Activated CD8-positive, alpha-beta T cell treated with anti-CD3 and anti-CD28 coated beads, Interleukin-2, amount 10 ng/mL, durations not matched to agents 7 days and 5 days (primary cell): ENCODE measurements around the gene SLC38A10. TPM values are rescaled to one million over a fixed set of nuclear protein-coding genes. Genes with fewer than 3 reads are reported as not detected.
"Not testable (repeated sequence)": the region's sequence is repeated elsewhere in the genome, so short reads cannot be mapped to it uniquely, and the experiment has no call there.

Experiments
- ATAC-seq: fragments of 150-1000 bp; cut with Tn5 transposase; one replicate; pipeline ENCODE4 v1.10.0; 2021; ENCODE audit warnings: moderate library complexity
- CTCF ChIA-PET: fragments of 350-600 bp; sonication (Branson Sonifier 250); formaldehyde crosslinking; loops from one replicate; lab custom pipeline; 2021; ENCODE audit warnings: antibody characterized with exemption; lab: Charles Lee
- POLR2A ChIA-PET: fragments of 350-600 bp; sonication (Branson Sonifier 250); formaldehyde crosslinking; loops from one replicate; lab custom pipeline; 2021; ENCODE audit warnings: antibody characterized with exemption; lab: Charles Lee
- DNase-seq: peaks from one replicate; pipeline ENCODE4 v3.0.0-alpha.2; 2020
- H3K27ac Mint-ChIP-seq: one replicate; pipeline ENCODE4 v1.8.0; 2021; ENCODE audit warnings: mild to moderate bottlenecking, mixed read lengths
- H3K27me3 Mint-ChIP-seq: one replicate; pipeline ENCODE4 v1.8.0; 2021; ENCODE audit warnings: low read depth, mixed read lengths
- H3K36me3 Mint-ChIP-seq: one replicate; pipeline ENCODE4 v1.8.0; 2021; ENCODE audit warnings: low read depth, mixed read lengths
- H3K4me1 Mint-ChIP-seq: one replicate; pipeline ENCODE4 v1.8.0; 2021; ENCODE audit warnings: low read depth, mixed read lengths
- H3K4me3 Mint-ChIP-seq: one replicate; pipeline ENCODE4 v1.8.0; 2021; ENCODE audit warnings: mild to moderate bottlenecking, mixed read lengths
- H3K9me3 Mint-ChIP-seq: one replicate; pipeline ENCODE4 v1.8.0; 2022; ENCODE audit warnings: mixed read lengths; ENCODE audit not compliant: insufficient read depth
- total RNA-seq, 2 experiments: library from RNA; stranded (reverse); gene quantifications; one replicate each; pipeline ENCODE4 v1.2.3, GENCODE V29; 2021

The SLC38A10 gene
- total RNA-seq, 2 experiments from 2014 or later = 78.5 to 83.5 TPM

GRCh38 chr17:81232616-81233241 is 62.4 kb downstream of the SLC38A10 start:
- no peak overlapping the region for H3K4me3 Mint-ChIP-seq
- ChIA-PET POLR2A (no interaction called here), CTCF (no interaction called here)
- H3K27me3 Mint-ChIP-seq = no peaks in the 10 kb centered on the region
- ATAC-seq (no peak), DNase-seq (no peak)
- no peak overlapping the region for H3K27ac Mint-ChIP-seq
- peaks cover 18% of the 10 kb centered on the region for H3K4me1 Mint-ChIP-seq
- peaks cover 21% of the 10 kb centered on the region for H3K36me3 Mint-ChIP-seq
- no peaks in the 10 kb centered on the region for H3K9me3 Mint-ChIP-seq

- Mint-ChIP-seq H3K27ac (no peak overlapping the region), H3K9me3 (no peaks in the 10 kb centered on the region), H3K4me3 (no peak overlapping the region), H3K4me1 (peaks cover 15% of the 10 kb centered on the region), H3K36me3 (peaks cover 24% of the 10 kb centered on the region), H3K27me3 (no peaks in the 10 kb centered on the region)
- DNase-seq (no peak), ATAC-seq (no peak)
- ChIA-PET POLR2A (interaction anchor here (0.6 kb wide), 1 partner anchor 1372 kb away, joined by 3 read pairs; no protein-coding TSS in a partner anchor), CTCF (no interaction called here)
These were observed 63.1 kb downstream of the SLC38A10 start for GRCh38 chr17:81231766-81232581.

GRCh38 chr17:81231121-81231645 is 63.9 kb downstream of the SLC38A10 start:
- Mint-ChIP-seq H3K27ac (no peak overlapping the region), H3K4me1 (peaks cover 14% of the 10 kb centered on the region), H3K36me3 (peaks cover 24% of the 10 kb centered on the region), H3K4me3 (no peak overlapping the region), H3K27me3 (no peaks in the 10 kb centered on the region), H3K9me3 (no peaks in the 10 kb centered on the region)
- DNase-seq (no peak), ATAC-seq (no peak)
- ChIA-PET POLR2A (no interaction called here), CTCF (no interaction called here)

- ATAC-seq = no peak
- peaks cover 24% of the 10 kb centered on the region for H3K36me3 Mint-ChIP-seq
- H3K27me3 Mint-ChIP-seq = no peaks in the 10 kb centered on the region
- no peak for DNase-seq
- no peak overlapping the region for H3K4me3 Mint-ChIP-seq
- H3K4me1 Mint-ChIP-seq = peaks cover 10% of the 10 kb centered on the region
- H3K27ac Mint-ChIP-seq = no peak overlapping the region
- ChIA-PET CTCF (no interaction called here), POLR2A (interaction anchor here (1.0 kb wide), 1 partner anchor 9 kb away, joined by 4 read pairs; the partner anchor contains the start of genes NDUFAF8 and TEPSIN)
- H3K9me3 Mint-ChIP-seq = no peaks in the 10 kb centered on the region
These were observed 64.9 kb downstream of the SLC38A10 start for GRCh38 chr17:81230043-81230820.

- CTCF ChIA-PET = no interaction called here
- Mint-ChIP-seq H3K36me3 (peaks cover 24% of the 10 kb centered on the region), H3K27ac (no peak overlapping the region), H3K9me3 (no peaks in the 10 kb centered on the region), H3K27me3 (no peaks in the 10 kb centered on the region), H3K4me3 (no peak overlapping the region), H3K4me1 (peaks cover 10% of the 10 kb centered on the region)
- POLR2A ChIA-PET = no interaction called here
- no peak for DNase-seq
- ATAC-seq = no peak
These were observed 65.5 kb downstream of the SLC38A10 start for GRCh38 chr17:81229666-81229920.

- Mint-ChIP-seq H3K9me3 (no peaks in the 10 kb centered on the region), H3K27ac (no peak overlapping the region), H3K4me1 (peaks cover 10% of the 10 kb centered on the region), H3K4me3 (no peak overlapping the region), H3K36me3 (peaks cover 24% of the 10 kb centered on the region), H3K27me3 (no peaks in the 10 kb centered on the region)
- POLR2A ChIA-PET = no interaction called here
- ATAC-seq = no peak
- no peak for DNase-seq
- CTCF ChIA-PET = interaction anchor here (1.1 kb wide), 1 partner anchor 10 kb away, joined by 3 read pairs; the partner anchor contains the start of genes NDUFAF8 and TEPSIN
These were observed 66.1 kb downstream of the SLC38A10 start for GRCh38 chr17:81228834-81229665.

GRCh38 chr17:81228420-81228819 is 66.7 kb downstream of the SLC38A10 start:
- ChIA-PET POLR2A (no interaction called here), CTCF (interaction anchor here (1.1 kb wide), 1 partner anchor 10 kb away, joined by 3 read pairs; the partner anchor contains the start of genes NDUFAF8 and TEPSIN)
- Mint-ChIP-seq H3K4me3 (no peak overlapping the region), H3K27me3 (no peaks in the 10 kb centered on the region), H3K4me1 (peaks cover 16% of the 10 kb centered on the region), H3K27ac (no peak overlapping the region), H3K9me3 (no peaks in the 10 kb centered on the region), H3K36me3 (peaks cover 27% of the 10 kb centered on the region)
- DNase-seq (no peak), ATAC-seq (no peak)

- peaks cover 18% of the 10 kb centered on the region for H3K4me1 Mint-ChIP-seq
- POLR2A ChIA-PET, H3K9me3 Mint-ChIP-seq: not testable (repeated sequence)
These were observed 67.5 kb downstream of the SLC38A10 start for GRCh38 chr17:81227630-81228029.

GRCh38 chr17:81223762-81224130 is 71.4 kb downstream of the SLC38A10 start:
- ChIA-PET POLR2A (no interaction called here), CTCF (no interaction called here)
- Mint-ChIP-seq H3K4me3 (peak overlapping the region; percentile 72), H3K27ac (peak overlapping the region; percentile 67), H3K27me3 (no peaks in the 10 kb centered on the region), H3K4me1 (peaks cover 28% of the 10 kb centered on the region), H3K9me3 (no peaks in the 10 kb centered on the region), H3K36me3 (peaks cover 15% of the 10 kb centered on the region)
- no peak for DNase-seq
- no peak for ATAC-seq

More at GRCh38 chr17:81227630-81228029, 67.5 kb downstream of the SLC38A10 start:
- ATAC-seq, CTCF ChIA-PET, H3K4me3 Mint-ChIP-seq, H3K27me3 Mint-ChIP-seq, DNase-seq: not testable (repeated sequence)
- Mint-ChIP-seq H3K36me3 (peaks cover 27% of the 10 kb centered on the region), H3K27ac (peak overlapping the region; percentile 7)

GRCh38 chr17:81222906-81223761 is 72.0 kb downstream of the SLC38A10 start, which contains the start of gene CEP131:
TSS of gene CEP131 (minus strand) at chr17:81222965. CDS start at chr17:81220056, 2,909 bp downstream.
- ChIA-PET POLR2A (interaction anchor here (1.2 kb wide), 1 partner anchor 16 kb away, joined by 9 read pairs; the partner anchor contains the start of genes NDUFAF8 and TEPSIN), CTCF (interaction anchor here (0.7 to 1.1 kb wide), 3 partner anchors 30 to 261 kb away, joined by 3 read pairs; no protein-coding TSS in a partner anchor)
- peaks cover 24% of the 10 kb centered on the region for H3K4me1 Mint-ChIP-seq
- no peaks in the 10 kb centered on the region for H3K27me3 Mint-ChIP-seq
- peak; percentile 99 for DNase-seq
- H3K9me3 Mint-ChIP-seq = no peaks in the 10 kb centered on the region
- H3K4me3 Mint-ChIP-seq = peak within 1 kb of the TSS; percentile 72
- peak; percentile 99 for ATAC-seq
- peak within 1 kb of the TSS; percentile 67 for H3K27ac Mint-ChIP-seq
- peaks cover 10% of the 10 kb centered on the region for H3K36me3 Mint-ChIP-seq
